B cell (primary cell): Measurements from ENCODE around the gene NUDT12. TPM values are rescaled to one million over a fixed set of nuclear protein-coding genes. Genes with fewer than 3 reads are reported as not detected.

ENCODE experiments used
- ATAC-seq: fragments of 200-7000 bp; cut with Tn5 transposase; one replicate; pipeline ENCODE4 v1.10.0; 2021; ENCODE audit warnings: low read depth, mild to moderate bottlenecking, moderate number of reproducible peaks, moderate library complexity
- CTCF ChIA-PET: fragments of 350-600 bp; sonication (Branson Sonifier 250); formaldehyde crosslinking; loops from one replicate; lab custom pipeline; 2021; ENCODE audit warnings: antibody characterized with exemption, inconsistent platforms; lab: Charles Lee
- POLR2A ChIA-PET: fragments of 350-600 bp; sonication (Branson Sonifier 250); formaldehyde crosslinking; loops from one replicate; lab custom pipeline; 2021; ENCODE audit warnings: antibody characterized with exemption; lab: Charles Lee
- DNase-seq: peaks from one replicate; pipeline ENCODE4 v3.0.0; 2013
- H2AFZ ChIP-seq: 2 replicates; pipeline ENCODE4 v1.6.1; 2012; ENCODE audit warnings: mild to moderate bottlenecking, low read depth, low read length; ENCODE audit not compliant: insufficient read depth, poor library complexity, severe bottlenecking
- H3K27ac ChIP-seq, 2 donors: 1 replicate in 1 of 2; 2 replicates in 1 of 2; pipeline ENCODE4 v1.5.1; 2012 to 2013; ENCODE audit warnings: low read length in 2 of 2, mild to moderate bottlenecking in 2 of 2, moderate library complexity in 1 of 2
- H3K27me3 ChIP-seq, 4 experiments: fragments of 200-600 bp in 1 of 4; sonication (generic) in 1 of 4; replicated peaks in 1 of 4; 1 replicate in 2 of 4; 2 replicates in 2 of 4; pipeline versions ENCODE4 v1.6.1 to v1.7.0; 2013 to 2016; ENCODE audit warnings: low read length in 3 of 4, mild to moderate bottlenecking in 2 of 4, mixed read lengths in 1 of 4, moderate library complexity in 1 of 4; ENCODE audit not compliant: insufficient read depth in 4 of 4, control insufficient read depth in 3 of 4; ENCODE audit errors: control extremely low read depth in 1 of 4
- H3K36me3 ChIP-seq, 2 experiments: replicated peaks in 1 of 2; 1 replicate in 1 of 2; 2 replicates in 1 of 2; pipeline versions ENCODE4 v1.6.1 to v1.7.1; 2013; ENCODE audit warnings: low read length in 1 of 2; ENCODE audit not compliant: insufficient read depth in 2 of 2, control insufficient read depth in 1 of 2; ENCODE audit errors: control extremely low read depth in 1 of 2, extremely low read depth in 1 of 2
- H3K4me1 ChIP-seq, 2 donors: fragments of 200-600 bp in 1 of 2; sonication (generic) in 1 of 2; 1 replicate in 1 of 2; 2 replicates in 1 of 2; pipeline versions ENCODE4 v1.5.1 to v1.6.1; 2013 to 2017; ENCODE audit warnings: low read length in 2 of 2; ENCODE audit not compliant: control insufficient read depth in 2 of 2, insufficient read depth in 2 of 2
- H3K4me2 ChIP-seq: replicated peaks from 2 replicates; pipeline ENCODE3; 2012; ENCODE audit warnings: mild to moderate bottlenecking, low read depth, low read length; ENCODE audit not compliant: poor library complexity, severe bottlenecking
- H3K4me3 ChIP-seq, 5 experiments: fragments of 200-600 bp in 1 of 5; sonication (generic) in 1 of 5; 1 replicate in 3 of 5; 2 replicates in 2 of 5; pipeline versions ENCODE4 v1.5.1 to v1.7.0; 2011 to 2016; ENCODE audit warnings: low read length in 4 of 5, mild to moderate bottlenecking in 4 of 5, low read depth in 2 of 5, control low read depth in 1 of 5, moderate library complexity in 1 of 5; ENCODE audit not compliant: insufficient read depth in 1 of 5; ENCODE audit errors: control extremely low read depth in 1 of 5, extremely low read depth in 1 of 5
- H3K79me2 ChIP-seq: fragments of 200-600 bp; sonication (generic); one replicate; pipeline ENCODE4 v1.6.0; 2016; ENCODE audit warnings: low read length; ENCODE audit not compliant: control insufficient read depth, insufficient read depth
- H3K9ac ChIP-seq: fragments of 200-600 bp; sonication (generic); 2 replicates; pipeline ENCODE4 v1.6.1; 2017; ENCODE audit warnings: mild to moderate bottlenecking, low read length, moderate library complexity
- H3K9me3 ChIP-seq, 3 donors: one replicate each; pipeline versions ENCODE4 v1.6.1 to v1.7.1; 2013; ENCODE audit warnings: low read length in 2 of 3; ENCODE audit not compliant: control insufficient read depth in 2 of 3, insufficient read depth in 1 of 3; ENCODE audit errors: control extremely low read depth in 1 of 3
- H4K20me1 ChIP-seq: 2 replicates; pipeline ENCODE4 v1.6.0; 2012; ENCODE audit warnings: mild to moderate bottlenecking, low read length; ENCODE audit not compliant: insufficient read depth, control insufficient read depth, poor library complexity, severe bottlenecking
- H3K27ac Mint-ChIP-seq: one replicate; pipeline ENCODE4 v1.8.0; 2021; ENCODE audit warnings: mixed read lengths
- H3K27me3 Mint-ChIP-seq: one replicate; pipeline ENCODE4 v1.8.0; 2021; ENCODE audit warnings: mixed read lengths
- H3K4me1 Mint-ChIP-seq: one replicate; pipeline ENCODE4 v1.8.0; 2021; ENCODE audit warnings: mixed read lengths
- H3K4me3 Mint-ChIP-seq: one replicate; pipeline ENCODE4 v1.8.0; 2021; ENCODE audit warnings: mixed read lengths
- H3K9me3 Mint-ChIP-seq: one replicate; pipeline ENCODE4 v1.8.0; 2022; ENCODE audit warnings: mixed read lengths; ENCODE audit not compliant: insufficient read depth
- EZH2 ChIP-seq: IDR thresholded peaks from 2 replicates; pipeline ENCODE4 v1.6.1; 2012; ENCODE audit warnings: borderline replicate concordance, low read depth, mild to moderate bottlenecking, moderate library complexity, low read length; ENCODE audit not compliant: insufficient read depth, poor library complexity, severe bottlenecking
- WGBS: methylation state at CpG from one replicate; pipeline ENCODE4 v1.1.5; 2013; ENCODE audit warnings: missing lambda C conversion rate; ENCODE audit not compliant: insufficient coverage; 5-methylcytosine and 5-hydroxymethylcytosine counted together
- intact Hi-C: fragments of 100-400 bp; cut with micrococcal nuclease; formaldehyde crosslinking; loops from one replicate; pipeline ENCODE4 v1.10.0; 2022
- polyA plus RNA-seq: library from polyadenylated mRNA; depleted of rRNA; stranded (reverse); fragments of >200 nt; gene quantifications from 2 replicates; pipeline ENCODE4 v1.2.3, GENCODE V29; 2012
- total RNA-seq, 2 donors: library from RNA; stranded (reverse); fragments of 120-200 nt in 1 of 2; gene quantifications; 1 replicate in 1 of 2; 2 replicates in 1 of 2; pipeline versions ENCODE4 v1.2.3 to v1.2.4, GENCODE V29; 2013 to 2022
- TF ChIP-seq, protein P1 (sequence below): fragments of 200-600 bp; IDR thresholded peaks from one replicate; pipeline ENCODE4 v1.8.0; 2022; ENCODE audit warnings: antibody characterized with exemption, mild to moderate bottlenecking

The NUDT12 gene
- total and polyA plus RNA-seq, 2 donors (not counting 1 experiment from before 2014, with no cell fraction given) = 0.97 to 2.6 TPM

DNA sequence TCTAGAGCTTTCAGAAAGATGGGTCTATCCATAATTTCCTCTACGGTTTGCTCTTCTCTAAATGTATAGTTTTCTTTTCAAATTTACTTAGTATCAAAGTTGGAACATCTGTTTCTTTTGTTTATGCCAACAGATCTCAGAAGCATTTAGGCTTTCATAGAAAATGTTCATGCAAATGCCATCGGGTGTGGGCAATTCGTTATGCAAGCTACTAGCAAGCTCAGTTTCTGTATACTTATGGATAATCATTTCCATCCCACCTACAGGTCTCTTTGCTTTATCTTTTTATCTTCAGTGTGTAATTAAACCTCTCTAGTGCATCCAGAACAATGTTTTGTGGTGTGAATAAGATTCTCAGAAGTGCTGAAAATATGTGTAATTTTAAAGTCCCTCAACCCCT lies 59.9 kb downstream of the NUDT12 start:
- H3K9ac ChIP-seq = no peak overlapping the region
- ATAC-seq (no peak), DNase-seq (no peak)
- H4K20me1 ChIP-seq = no peaks in the 10 kb centered on the region
- no CpG with 5 or more reads among the region's 3 CpGs for WGBS
- H3K27ac ChIP-seq = no peak overlapping the region
- no peak overlapping the region for H2AFZ ChIP-seq
- Mint-ChIP-seq H3K4me3 (no peak overlapping the region), H3K4me1 (no peaks in the 10 kb centered on the region), H3K27me3 (no peaks in the 10 kb centered on the region), H3K9me3 (no peaks in the 10 kb centered on the region), H3K27ac (no peak overlapping the region)
- H3K4me3 ChIP-seq = no peak overlapping the region
- CTCF ChIA-PET = no interaction called here
- POLR2A ChIA-PET = no interaction called here
- no peak overlapping the region for H3K4me2 ChIP-seq
- H3K9me3 ChIP-seq = no peaks in the 10 kb centered on the region
- TF ChIP-seq, protein P1, sequence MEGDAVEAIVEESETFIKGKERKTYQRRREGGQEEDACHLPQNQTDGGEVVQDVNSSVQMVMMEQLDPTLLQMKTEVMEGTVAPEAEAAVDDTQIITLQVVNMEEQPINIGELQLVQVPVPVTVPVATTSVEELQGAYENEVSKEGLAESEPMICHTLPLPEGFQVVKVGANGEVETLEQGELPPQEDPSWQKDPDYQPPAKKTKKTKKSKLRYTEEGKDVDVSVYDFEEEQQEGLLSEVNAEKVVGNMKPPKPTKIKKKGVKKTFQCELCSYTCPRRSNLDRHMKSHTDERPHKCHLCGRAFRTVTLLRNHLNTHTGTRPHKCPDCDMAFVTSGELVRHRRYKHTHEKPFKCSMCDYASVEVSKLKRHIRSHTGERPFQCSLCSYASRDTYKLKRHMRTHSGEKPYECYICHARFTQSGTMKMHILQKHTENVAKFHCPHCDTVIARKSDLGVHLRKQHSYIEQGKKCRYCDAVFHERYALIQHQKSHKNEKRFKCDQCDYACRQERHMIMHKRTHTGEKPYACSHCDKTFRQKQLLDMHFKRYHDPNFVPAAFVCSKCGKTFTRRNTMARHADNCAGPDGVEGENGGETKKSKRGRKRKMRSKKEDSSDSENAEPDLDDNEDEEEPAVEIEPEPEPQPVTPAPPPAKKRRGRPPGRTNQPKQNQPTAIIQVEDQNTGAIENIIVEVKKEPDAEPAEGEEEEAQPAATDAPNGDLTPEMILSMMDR = no peak
- TF ChIP-seq EZH2 = no peak
- no peaks in the 10 kb centered on the region for H3K4me1 ChIP-seq
- H3K79me2 ChIP-seq = no peaks in the 10 kb centered on the region
- intact Hi-C loops = no loop called here
- H3K36me3 ChIP-seq = no peaks in the 10 kb centered on the region
- H3K27me3 ChIP-seq = no peaks in the 10 kb centered on the region
